HCT116 (cell line): ENCODE data around the gene PTGER3. TPM values are rescaled to one million over a fixed set of nuclear protein-coding genes. Genes with fewer than 3 reads are reported as not detected.

Experiments used
- ATAC-seq: fragments of 200-7000 bp; cut with Tn5 transposase; 2 replicates; pipeline ENCODE4 v1.9.1; 2020; ENCODE audit warnings: mild to moderate bottlenecking, moderate library complexity
- Bru-seq: library from RNA; stranded (reverse); fragments of 400-500 nt; gene quantifications from one replicate; lab custom pipeline; 2021; lab: Mats Ljungman, UMichigan
- BruChase-seq, 2 experiments: library from RNA; stranded (reverse); fragments of 400-500 nt; gene quantifications; one replicate each; lab custom pipeline; 2021; lab: Mats Ljungman, UMichigan
- BruUV-seq: library from RNA; stranded (reverse); fragments of 400-500 nt; replicated peaks from 2 replicates; lab custom pipeline; 2021; lab: Mats Ljungman, UMichigan
- CTCF ChIA-PET: fragments of 300-600 bp; sonication (Branson Sonifier 250); formaldehyde crosslinking; loops from one replicate; lab custom pipeline; 2021; ENCODE audit warnings: antibody characterized with exemption; lab: Charles Lee
- POLR2A ChIA-PET: fragments of 300-600, 350-600 bp; sonication (Branson Sonifier 250); formaldehyde crosslinking; loops from one replicate; lab custom pipeline; 2021; ENCODE audit warnings: antibody characterized with exemption; lab: Charles Lee
- RAD21 ChIA-PET, 2 experiments: fragments of 300-600 bp; sonication (Branson Sonifier 250); formaldehyde crosslinking; loops; one replicate each; lab custom pipeline; 2023; ENCODE audit warnings: low total read pairs in 2 of 2; ENCODE audit not compliant: uncharacterized antibody in 2 of 2, unreplicated experiment in 2 of 2, low non-redundant PET in 1 of 2; lab: Charles Lee
- DNase-seq: peaks from one replicate; pipeline ENCODE4 v3.0.0-alpha.2; 2010; ENCODE audit warnings: low read depth, low spot score
- H2AFZ ChIP-seq: fragments of 200-600 bp; shearing (Covaris generic), sonication (generic); 2 replicates; pipeline ENCODE4 v1.6.1; 2017; ENCODE audit warnings: low read depth, mixed run types, mixed read lengths, antibody characterized with exemption, low read length; ENCODE audit not compliant: poor library complexity, severe bottlenecking
- H3K27ac ChIP-seq: 2 replicates; pipeline ENCODE4 v1.5.1; 2012; ENCODE audit warnings: low read depth, low read length
- H3K27me3 ChIP-seq: fragments of 200-600 bp; sonication (generic); 2 replicates; pipeline ENCODE4 v1.6.1; 2016; ENCODE audit warnings: mixed run types, low read length, mixed read lengths; ENCODE audit not compliant: insufficient read depth
- H3K36me3 ChIP-seq, 2 experiments: fragments of 200-500 bp in 1 of 2; fragments of 200-600 bp in 1 of 2; sonication (Bioruptor generic) in 1 of 2; sonication (generic) in 1 of 2; 2 replicates each; pipeline versions ENCODE4 v1.5.1 to v1.6.1; 2014 to 2016; ENCODE audit warnings: low read length in 2 of 2, inconsistent platforms in 1 of 2, mixed read lengths in 1 of 2, mixed run types in 1 of 2; ENCODE audit not compliant: insufficient read depth in 2 of 2, control insufficient read depth in 1 of 2
- H3K4me1 ChIP-seq, 2 experiments: fragments of 200-600 bp in 1 of 2; sonication (generic) in 1 of 2; 2 replicates each; pipeline versions ENCODE4 v1.5.1 to v1.6.1; 2012 to 2017; ENCODE audit warnings: low read length in 2 of 2, inconsistent platforms in 1 of 2, mild to moderate bottlenecking in 1 of 2, mixed read lengths in 1 of 2, mixed run types in 1 of 2, moderate library complexity in 1 of 2; ENCODE audit not compliant: insufficient read depth in 2 of 2, control insufficient read depth in 1 of 2
- H3K4me2 ChIP-seq: fragments of 200-600 bp; sonication (generic); 2 replicates; pipeline ENCODE4 v1.6.1; 2017; ENCODE audit warnings: mixed run types, low read length, mixed read lengths
- H3K4me3 ChIP-seq, 2 experiments: fragments of 200-600 bp in 1 of 2; sonication (generic) in 1 of 2; replicated peaks in 1 of 2; 2 replicates each; pipeline ENCODE4 v1.5.1; 2011 to 2016; ENCODE audit warnings: low read length in 2 of 2, control low read depth in 1 of 2, low read depth in 1 of 2, mild to moderate bottlenecking in 1 of 2, mixed read lengths in 1 of 2, mixed run types in 1 of 2
- H3K79me2 ChIP-seq: fragments of 200-600 bp; sonication (generic); 2 replicates; pipeline ENCODE4 v1.6.1; 2017; ENCODE audit warnings: mild to moderate bottlenecking, mixed run types, low read length, moderate library complexity, mixed read lengths; ENCODE audit not compliant: insufficient read depth
- H3K9ac ChIP-seq: fragments of 200-600 bp; sonication (generic); 2 replicates; pipeline ENCODE4 v1.6.1; 2016; ENCODE audit warnings: low read length, mixed read lengths
- H3K9me2 ChIP-seq: fragments of 200-600 bp; sonication (generic), shearing (Covaris generic); 2 replicates; pipeline ENCODE4 v1.6.1; 2017; ENCODE audit warnings: mixed run types, mild to moderate bottlenecking, moderate library complexity; ENCODE audit not compliant: insufficient read depth
- H3K9me3 ChIP-seq, 2 experiments: fragments of 200-500 bp in 1 of 2; fragments of 200-600 bp in 1 of 2; sonication (Bioruptor generic) in 1 of 2; sonication (generic) in 1 of 2; 2 replicates each; pipeline ENCODE4 v1.6.1; 2014 to 2017; ENCODE audit warnings: low read length in 2 of 2, mixed read lengths in 2 of 2, inconsistent platforms in 1 of 2, low read depth in 1 of 2, mild to moderate bottlenecking in 1 of 2, mixed run types in 1 of 2, moderate library complexity in 1 of 2; ENCODE audit not compliant: control insufficient read depth in 1 of 2, insufficient read depth in 1 of 2
- H4K20me1 ChIP-seq: fragments of 200-600 bp; sonication (generic), shearing (Covaris generic); 2 replicates; pipeline ENCODE4 v1.6.1; 2017; ENCODE audit warnings: mixed run types, mild to moderate bottlenecking, moderate library complexity; ENCODE audit not compliant: insufficient read depth
- CBX3 ChIP-seq: IDR thresholded peaks from 2 replicates; pipeline ENCODE4 v1.6.1; 2012; ENCODE audit warnings: low read depth
- EGR1 ChIP-seq: IDR thresholded peaks from 2 replicates; pipeline ENCODE4 v1.6.1; 2012; ENCODE audit warnings: low read depth
- ELF1 ChIP-seq: IDR thresholded peaks from 2 replicates; pipeline ENCODE4 v1.6.1; 2012; ENCODE audit warnings: low read depth, borderline replicate concordance
- EZH2 ChIP-seq: fragments of 200-600 bp; sonication (generic); IDR thresholded peaks from 2 replicates; pipeline ENCODE4 v1.6.1; 2017; ENCODE audit warnings: antibody characterized with exemption, mixed run types
- EZH2phosphoT487 ChIP-seq: fragments of 200-600 bp; IDR thresholded peaks from 2 replicates; pipeline ENCODE4 v1.6.1; 2018; ENCODE audit warnings: antibody characterized with exemption, borderline replicate concordance
- FOSL1 ChIP-seq: IDR thresholded peaks from 2 replicates; pipeline ENCODE4 v1.6.1; 2012; ENCODE audit warnings: low read depth
- JUND ChIP-seq: IDR thresholded peaks from 2 replicates; pipeline ENCODE4 v1.6.1; 2012
- RAD21 ChIP-seq: IDR thresholded peaks from 2 replicates; pipeline ENCODE4 v1.6.1; 2012; ENCODE audit warnings: low read depth, mild to moderate bottlenecking
- SIN3A ChIP-seq: IDR thresholded peaks from 2 replicates; pipeline ENCODE4 v1.6.1; 2012; ENCODE audit warnings: low read depth
- SP1 ChIP-seq: IDR thresholded peaks from 2 replicates; pipeline ENCODE4 v1.6.1; 2012; ENCODE audit warnings: low read depth
- SRF ChIP-seq: IDR thresholded peaks from 2 replicates; pipeline ENCODE4 v1.6.1; 2012; ENCODE audit warnings: low read depth
- TCF7L2 ChIP-seq: IDR thresholded peaks from 2 replicates; pipeline ENCODE4 v1.7.0; 2011; ENCODE audit warnings: borderline replicate concordance, inconsistent platforms; ENCODE audit not compliant: insufficient read depth, insufficient read length; ENCODE audit errors: extremely low read depth
- YY1 ChIP-seq: IDR thresholded peaks from 2 replicates; pipeline ENCODE4 v1.6.1; 2011; ENCODE audit warnings: low read length, low read depth, moderate library complexity, mild to moderate bottlenecking; ENCODE audit not compliant: insufficient replicate concordance; ENCODE audit errors: extremely low read depth
- ZFX ChIP-seq: fragments of 450-650 bp; IDR thresholded peaks from 2 replicates; pipeline ENCODE4 v1.6.1; 2017
- ZNF274 ChIP-seq: fragments of 200-500 bp; sonication (Bioruptor generic); IDR thresholded peaks from 2 replicates; pipeline ENCODE4 v1.6.1; 2014; ENCODE audit warnings: mild to moderate bottlenecking, low read depth, low read length, inconsistent platforms
- intact Hi-C: fragments of 100-400 bp; cut with micrococcal nuclease; formaldehyde crosslinking; loops from 2 replicates; pipeline ENCODE4 v1.10.0; 2022
- long read RNA-seq: library from polyadenylated mRNA; unstranded; transcript quantifications from one replicate; pipeline ENCODE4 v2.0.0, GENCODE V29; 2021; ENCODE audit not compliant: unreplicated experiment
- polyA plus RNA-seq: library from polyadenylated mRNA; unstranded; fragments of >200 nt; gene quantifications from 2 replicates; pipeline ENCODE4 v1.2.1, GENCODE V29; 2012; ENCODE audit warnings: missing spikeins
- total RNA-seq: library from RNA; stranded (reverse); gene quantifications from one replicate; pipeline ENCODE4 v1.2.1, GENCODE V29; 2021; ENCODE audit not compliant: unreplicated experiment
- TF ChIP-seq, protein P1 (sequence below): IDR thresholded peaks from 2 replicates; pipeline ENCODE4 v1.6.1; 2012
- TF ChIP-seq, protein P2 (sequence below), 3 experiments: fragments of 200-600 bp in 1 of 3; sonication (generic) in 1 of 3; IDR thresholded peaks in 2 of 3; conservative IDR thresholded peaks in 1 of 3; 2 replicates each; pipeline ENCODE4 v1.5.1; 2012 to 2017; ENCODE audit warnings: low read depth in 2 of 3, low read length in 2 of 3, antibody characterized with exemption in 1 of 3, borderline replicate concordance in 1 of 3, control low read depth in 1 of 3, mild to moderate bottlenecking in 1 of 3, mixed read lengths in 1 of 3, mixed run types in 1 of 3, moderate library complexity in 1 of 3; ENCODE audit not compliant: insufficient read depth in 1 of 3
- TF ChIP-seq, protein P3 (sequence below): IDR thresholded peaks from 2 replicates; pipeline ENCODE4 v1.6.1; 2012; ENCODE audit warnings: low read depth
- TF ChIP-seq, protein P4 (sequence below): IDR thresholded peaks from 2 replicates; pipeline ENCODE4 v1.6.1; 2012

PTGER3 gene
- total RNA-seq (0.05 TPM), Bru-seq, nascent RNA (percentile 5 among the genes with signal in this experiment), BruChase-seq, experiment 1, labeled RNA remaining after a 6-hour chase (percentile 9 among the genes with signal in this experiment), BruChase-seq, experiment 2, labeled RNA remaining after a 2-hour chase (percentile 10 among the genes with signal in this experiment)
- not detected in 2 replicates for polyA plus RNA-seq
- long read RNA-seq, result 0 reads

DNA sequence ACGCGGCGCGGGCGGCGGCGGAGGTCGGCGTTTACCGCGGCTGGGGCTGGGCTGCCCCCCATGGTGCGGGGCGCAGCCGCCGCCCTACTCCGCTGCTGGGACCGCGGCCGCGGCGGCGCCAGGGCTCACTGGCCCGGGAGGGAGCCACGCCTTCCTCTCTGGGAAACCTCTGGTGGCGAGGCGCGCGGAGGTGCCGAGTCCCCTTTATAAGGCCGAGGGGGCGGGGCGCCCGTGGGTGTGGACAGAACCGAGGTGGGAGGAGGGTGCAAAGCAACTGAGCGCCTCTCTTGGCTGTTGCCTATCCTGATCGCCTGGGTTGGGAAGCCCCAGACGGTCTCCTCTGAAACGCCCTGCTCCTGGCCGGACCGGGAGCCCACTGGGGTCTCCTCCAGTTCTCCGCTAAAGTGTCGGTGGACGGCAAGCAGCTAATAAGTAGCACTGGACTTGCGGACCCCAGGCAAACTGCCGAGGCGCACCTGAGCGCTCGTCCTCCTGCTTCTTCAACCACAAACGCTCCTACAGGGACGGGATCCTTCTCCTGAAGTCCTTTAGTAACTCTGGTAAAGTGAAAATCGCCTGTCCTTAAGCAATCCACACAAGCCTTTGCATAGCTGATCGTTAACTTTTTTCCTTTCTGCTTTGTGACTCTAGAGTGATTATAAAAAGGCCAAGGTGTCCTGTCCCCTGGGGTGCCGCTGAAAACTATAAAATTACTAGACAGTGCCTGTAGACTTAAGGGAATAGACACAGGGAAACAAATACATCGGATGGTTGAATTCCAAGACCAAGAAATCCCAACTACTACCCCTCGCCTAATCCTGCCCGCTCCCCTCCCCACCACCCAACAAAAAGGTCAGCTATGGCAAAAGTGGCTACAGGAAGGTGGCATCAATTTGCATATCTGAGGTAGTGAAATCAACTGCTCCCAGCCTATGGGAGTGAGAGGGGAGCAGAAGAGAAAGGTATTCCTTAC is at the start of gene PTGER3:
TSS of gene PTGER3 (minus strand) at position 182 of the 973 bp plus-strand sequence. CDS start 239 bp downstream, outside the sequence.
- peaks cover 6% of the 10 kb centered on the region for H3K27me3 ChIP-seq
- H3K4me3 ChIP-seq, result no peak within 1 kb of the TSS
- ChIA-PET POLR2A (no interaction called here), RAD21 (no interaction called here)
- no peak within 1 kb of the TSS for H3K9ac ChIP-seq
- no peaks in the 10 kb centered on the region for H3K4me1 ChIP-seq
- no peaks in the 10 kb centered on the region for H3K9me3 ChIP-seq
- no peak for TF ChIP-seq EZH2phosphoT487
- TF ChIP-seq, protein P1, sequence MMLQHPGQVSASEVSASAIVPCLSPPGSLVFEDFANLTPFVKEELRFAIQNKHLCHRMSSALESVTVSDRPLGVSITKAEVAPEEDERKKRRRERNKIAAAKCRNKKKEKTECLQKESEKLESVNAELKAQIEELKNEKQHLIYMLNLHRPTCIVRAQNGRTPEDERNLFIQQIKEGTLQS, result no peak
- TF ChIP-seq, protein P2, sequence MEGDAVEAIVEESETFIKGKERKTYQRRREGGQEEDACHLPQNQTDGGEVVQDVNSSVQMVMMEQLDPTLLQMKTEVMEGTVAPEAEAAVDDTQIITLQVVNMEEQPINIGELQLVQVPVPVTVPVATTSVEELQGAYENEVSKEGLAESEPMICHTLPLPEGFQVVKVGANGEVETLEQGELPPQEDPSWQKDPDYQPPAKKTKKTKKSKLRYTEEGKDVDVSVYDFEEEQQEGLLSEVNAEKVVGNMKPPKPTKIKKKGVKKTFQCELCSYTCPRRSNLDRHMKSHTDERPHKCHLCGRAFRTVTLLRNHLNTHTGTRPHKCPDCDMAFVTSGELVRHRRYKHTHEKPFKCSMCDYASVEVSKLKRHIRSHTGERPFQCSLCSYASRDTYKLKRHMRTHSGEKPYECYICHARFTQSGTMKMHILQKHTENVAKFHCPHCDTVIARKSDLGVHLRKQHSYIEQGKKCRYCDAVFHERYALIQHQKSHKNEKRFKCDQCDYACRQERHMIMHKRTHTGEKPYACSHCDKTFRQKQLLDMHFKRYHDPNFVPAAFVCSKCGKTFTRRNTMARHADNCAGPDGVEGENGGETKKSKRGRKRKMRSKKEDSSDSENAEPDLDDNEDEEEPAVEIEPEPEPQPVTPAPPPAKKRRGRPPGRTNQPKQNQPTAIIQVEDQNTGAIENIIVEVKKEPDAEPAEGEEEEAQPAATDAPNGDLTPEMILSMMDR (IDR thresholded peaks at IDR 0.05 in 2 of 3, conservative IDR thresholded peaks at IDR 0.05 in 1 of 3; ENCODE audit: borderline replicate concordance in 1 of 3, insufficient read depth in 1 of 3, low read depth in 2 of 3, low read length in 2 of 3), result no peak
- no peak for TF ChIP-seq SRF
- no peak for TF ChIP-seq ELF1
- no peak for TF ChIP-seq YY1
- TF ChIP-seq, protein P3, sequence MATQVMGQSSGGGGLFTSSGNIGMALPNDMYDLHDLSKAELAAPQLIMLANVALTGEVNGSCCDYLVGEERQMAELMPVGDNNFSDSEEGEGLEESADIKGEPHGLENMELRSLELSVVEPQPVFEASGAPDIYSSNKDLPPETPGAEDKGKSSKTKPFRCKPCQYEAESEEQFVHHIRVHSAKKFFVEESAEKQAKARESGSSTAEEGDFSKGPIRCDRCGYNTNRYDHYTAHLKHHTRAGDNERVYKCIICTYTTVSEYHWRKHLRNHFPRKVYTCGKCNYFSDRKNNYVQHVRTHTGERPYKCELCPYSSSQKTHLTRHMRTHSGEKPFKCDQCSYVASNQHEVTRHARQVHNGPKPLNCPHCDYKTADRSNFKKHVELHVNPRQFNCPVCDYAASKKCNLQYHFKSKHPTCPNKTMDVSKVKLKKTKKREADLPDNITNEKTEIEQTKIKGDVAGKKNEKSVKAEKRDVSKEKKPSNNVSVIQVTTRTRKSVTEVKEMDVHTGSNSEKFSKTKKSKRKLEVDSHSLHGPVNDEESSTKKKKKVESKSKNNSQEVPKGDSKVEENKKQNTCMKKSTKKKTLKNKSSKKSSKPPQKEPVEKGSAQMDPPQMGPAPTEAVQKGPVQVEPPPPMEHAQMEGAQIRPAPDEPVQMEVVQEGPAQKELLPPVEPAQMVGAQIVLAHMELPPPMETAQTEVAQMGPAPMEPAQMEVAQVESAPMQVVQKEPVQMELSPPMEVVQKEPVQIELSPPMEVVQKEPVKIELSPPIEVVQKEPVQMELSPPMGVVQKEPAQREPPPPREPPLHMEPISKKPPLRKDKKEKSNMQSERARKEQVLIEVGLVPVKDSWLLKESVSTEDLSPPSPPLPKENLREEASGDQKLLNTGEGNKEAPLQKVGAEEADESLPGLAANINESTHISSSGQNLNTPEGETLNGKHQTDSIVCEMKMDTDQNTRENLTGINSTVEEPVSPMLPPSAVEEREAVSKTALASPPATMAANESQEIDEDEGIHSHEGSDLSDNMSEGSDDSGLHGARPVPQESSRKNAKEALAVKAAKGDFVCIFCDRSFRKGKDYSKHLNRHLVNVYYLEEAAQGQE, result no peak
- no peak for TF ChIP-seq ZNF274
- no peak for TF ChIP-seq TCF7L2
- no peak for TF ChIP-seq JUND
- no peak for TF ChIP-seq EZH2
- TF ChIP-seq, protein P4, sequence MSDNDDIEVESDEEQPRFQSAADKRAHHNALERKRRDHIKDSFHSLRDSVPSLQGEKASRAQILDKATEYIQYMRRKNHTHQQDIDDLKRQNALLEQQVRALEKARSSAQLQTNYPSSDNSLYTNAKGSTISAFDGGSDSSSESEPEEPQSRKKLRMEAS, result no peak
- TF ChIP-seq FOSL1, result no peak
- no peak for TF ChIP-seq ZFX
- TF ChIP-seq RAD21, result no peak
- TF ChIP-seq EGR1, result no peak
- no peak for TF ChIP-seq SP1
- no peak for TF ChIP-seq SIN3A
- no peak for TF ChIP-seq CBX3
- TF ChIP-seq, all 23 proteins: peak for 0
- ATAC-seq (no peak), DNase-seq (no peak)
- CTCF ChIA-PET, result no interaction called here
- H3K79me2 ChIP-seq, result no peaks in the 10 kb centered on the region
- H3K27ac ChIP-seq, result no peak within 1 kb of the TSS
- H2AFZ ChIP-seq, result no peak within 1 kb of the TSS
- H4K20me1 ChIP-seq, result no peaks in the 10 kb centered on the region
- no TSS peak for BruUV-seq
- intact Hi-C loops, result no loop called here
- H3K9me2 ChIP-seq, result no peaks in the 10 kb centered on the region
- H3K4me2 ChIP-seq, result no peak within 1 kb of the TSS
- no peaks in the 10 kb centered on the region for H3K36me3 ChIP-seq
